Kasumi-1 (cell line): ENCODE data around the gene MAD1L1.
"Not testable (repeated sequence)": the region's sequence is repeated elsewhere in the genome, so short reads cannot be mapped to it uniquely, and the experiment has no call there.

Source experiments
- DNase-seq, 2 experiments: peaks; one replicate each; lab custom pipeline; 2025; lab: John Stamatoyannopoulos, UW

Gene MAD1L1

GRCh38 chr7:1863091-1863900 lies 369.4 kb downstream of the MAD1L1 start:
- no peak for DNase-seq

- no peak for DNase-seq
Observed at GRCh38 chr7:1862560-1862959, 370.2 kb downstream of the MAD1L1 start.

- no peak for DNase-seq
Observed at GRCh38 chr7:1861799-1862458, 370.8 kb downstream of the MAD1L1 start.

GRCh38 chr7:1860881-1861798 lies 371.6 kb downstream of the MAD1L1 start:
- not testable (repeated sequence) for DNase-seq

GRCh38 chr7:1859266-1860035 lies 373.3 kb downstream of the MAD1L1 start:
- no peak for DNase-seq

GRCh38 chr7:1858435-1859265 lies 374.1 kb downstream of the MAD1L1 start:
- DNase-seq: no peak

- no peak for DNase-seq
Observed at GRCh38 chr7:1857487-1858421, 375.0 kb downstream of the MAD1L1 start.

GRCh38 chr7:1856888-1857441 lies 375.8 kb downstream of the MAD1L1 start:
- no peak for DNase-seq

GRCh38 chr7:1856161-1856887 lies 376.4 kb downstream of the MAD1L1 start:
- no peak for DNase-seq

GRCh38 chr7:1855725-1856160 lies 377.0 kb downstream of the MAD1L1 start:
- DNase-seq: no peak

- no peak for DNase-seq
Observed at GRCh38 chr7:1854866-1855724, 377.6 kb downstream of the MAD1L1 start.

- DNase-seq: no peak
Observed at GRCh38 chr7:1853986-1854865, 378.5 kb downstream of the MAD1L1 start.

GRCh38 chr7:1853431-1853985 lies 379.2 kb downstream of the MAD1L1 start:
- DNase-seq: no peak

GRCh38 chr7:1852517-1853430 lies 380.0 kb downstream of the MAD1L1 start:
- no peak for DNase-seq
